K562 (cell line): ENCODE results near the gene CDR2L. TPM values are rescaled to one million over a fixed set of nuclear protein-coding genes. Genes with fewer than 3 reads are reported as not detected.

Experiments
- ARID4B ChIP-seq: sonication (generic); formaldehyde crosslinking; IDR thresholded peaks from 2 replicates; pipeline ENCODE4 v1.8.0; 2022; ENCODE audit warnings: mild to moderate bottlenecking, missing genetic modification reagents
- FOSL1 ChIP-seq: fragments of 200-800 bp; sonication (Bioruptor generic); conservative IDR thresholded peaks from 2 replicates; pipeline ENCODE4 v1.6.1; 2016; ENCODE audit warnings: missing genetic modification characterization, missing compliant biosample characterization
- GTF2E2 ChIP-seq: fragments of 200-800 bp; sonication (Bioruptor generic); IDR thresholded peaks from 2 replicates; pipeline ENCODE4 v1.6.1; 2016; ENCODE audit warnings: missing genetic modification characterization, missing compliant biosample characterization
- HNRNPK ChIP-seq: fragments of 200-400 bp; formaldehyde crosslinking; IDR thresholded peaks from one replicate; pipeline ENCODE4 v1.6.1; 2018; ENCODE audit warnings: mild to moderate bottlenecking, low read depth, low read length; ENCODE audit not compliant: poor library complexity, severe bottlenecking
- HSF4 ChIP-seq: fragments of 250-450 bp; sonication (Bioruptor Pico); IDR thresholded peaks from 2 replicates; pipeline ENCODE4 v2.1.2; 2022; ENCODE audit warnings: mild to moderate bottlenecking, moderate library complexity, borderline replicate concordance
- JUND ChIP-seq, 2 experiments: IDR thresholded peaks; 2 replicates in 1 of 2; 3 replicates in 1 of 2; pipeline ENCODE4 v1.6.1; 2011; ENCODE audit warnings: borderline replicate concordance in 2 of 2, low read depth in 2 of 2, low read length in 2 of 2, improper control_type of control experiment in 1 of 2, missing biosample characterization in 1 of 2, missing genetic modification characterization in 1 of 2, missing genetic modification reagents in 1 of 2
- NFE2 ChIP-seq: IDR thresholded peaks from 2 replicates; pipeline ENCODE4 v1.6.1; 2014; ENCODE audit warnings: antibody characterized with exemption, low read depth
- TCF7L2 ChIP-seq: fragments of 150-350 bp; IDR thresholded peaks from 2 replicates; pipeline ENCODE4 v1.6.1; 2016; ENCODE audit warnings: low read depth, mild to moderate bottlenecking, low read length, moderate library complexity
- TFE3 ChIP-seq: fragments of 450-650 bp; formaldehyde crosslinking; IDR thresholded peaks from 2 replicates; pipeline ENCODE4 v1.4.0; 2020; ENCODE audit warnings: mild to moderate bottlenecking, mixed read lengths
- THAP12 ChIP-seq: fragments of 250-450 bp; sonication (Bioruptor Pico); IDR thresholded peaks from 2 replicates; pipeline ENCODE4 v1.9.0; 2021; ENCODE audit warnings: mild to moderate bottlenecking, inconsistent platforms
- ZNF124 ChIP-seq: sonication (generic); formaldehyde crosslinking; IDR thresholded peaks from 2 replicates; pipeline ENCODE4 v1.8.1; 2022; ENCODE audit warnings: missing genetic modification reagents
- ZNF449 ChIP-seq: fragments of 250-450 bp; sonication (Bioruptor Pico); IDR thresholded peaks from 2 replicates; pipeline ENCODE4 v1.8.0; 2022; ENCODE audit warnings: moderate library complexity, mild to moderate bottlenecking, inconsistent platforms
- polyA plus RNA-seq, 8 experiments: library from polyadenylated mRNA; depleted of rRNA in 4 of 8; stranded (reverse) in 5 of 8; unstranded in 3 of 8; fragments of >200 nt; fragmentation: Nextera tagmentation in 2 of 8; fragmentation: Illumina TruSeq in 1 of 8; extraction: Ambion mirVana in 2 of 8; extraction: Trizol in 1 of 8; gene quantifications; 2 replicates each; pipeline versions ENCODE4 v1.2.1 to v1.2.3, GENCODE V29; 2011 to 2014; ENCODE audit warnings: inconsistent platforms in 1 of 8, missing spikeins in 1 of 8
- total RNA-seq, 7 experiments: library from RNA; depleted of rRNA in 6 of 7; stranded (reverse); fragments of >200 nt in 6 of 7; fragmentation: Illumina TruSeq in 2 of 7; extraction: Trizol in 2 of 7; gene quantifications; 2 replicates each; pipeline versions ENCODE4 v1.2.1 to v1.2.3, GENCODE V29; 2011 to 2021; ENCODE audit warnings: low replicate concordance in 1 of 7

Gene CDR2L
- total and polyA plus RNA-seq, 9 of the 15 experiments (the other 6 are each of a cell fraction or from before 2014, with no cell fraction given): 2.7 to 16.0 (median 7.3) TPM

- TF ChIP-seq THAP12 (CRISPR knock-in tag) (peak; percentile 58; the same call in 1 of the 2 replicates), TCF7L2 (no peak), HSF4 (no peak), ZNF124 (CRISPR knock-in tag) (no peak), TFE3 (no peak), FOSL1 (tag) (peak; percentile 81), ARID4B (CRISPR knock-in tag) (no peak; the same call in 1 of the 2 replicates), JUND (IDR thresholded peaks at IDR 0.05; ENCODE audit: borderline replicate concordance, low read depth, low read length) (peak; percentile 97), JUND (tag; IDR thresholded peaks at IDR 0.05; ENCODE audit: borderline replicate concordance, low read depth, low read length) (peak; percentile 99), GTF2E2 (tag) (0 out of 2 replicates have a peak, but pooled peaks have one; percentile 57), NFE2 (no peak), ZNF449 (no peak), HNRNPK (no peak)
Measured at GRCh38 chr17:74981979-74982662, 5.3 kb upstream of the CDR2L start (continued).
